PC-3 (cell line): Measurements from ENCODE around the gene FANCG.

ENCODE experiments used
- CTCF ChIP-seq: fragments of 300-600 bp; sonication (generic); conservative IDR thresholded peaks from 2 replicates; pipeline ENCODE4 v1.5.1; 2017; ENCODE audit warnings: antibody characterized with exemption, low read depth, mild to moderate bottlenecking, low read length
- EZH2phosphoT487 ChIP-seq: fragments of 300-600 bp; sonication (generic); IDR thresholded peaks from 2 replicates; pipeline ENCODE4 v1.6.1; 2018; ENCODE audit warnings: mild to moderate bottlenecking, antibody characterized with exemption, low read length, borderline replicate concordance

GRCh38 chr9:35072461-35073278 lies 7.1 kb downstream of the FANCG start, which contains the start of gene VCP:
- TF ChIP-seq CTCF (no peak), EZH2phosphoT487 (no peak)
